Tibial nerve (tissue), 3 donors: ENCODE measurements around the gene TMEM14A.

Experiments used
- CTCF ChIP-seq, 5 experiments: fragments of 200-600 bp in 3 of 5; fragments of 450-650 bp in 2 of 5; sonication (generic) in 3 of 5; IDR thresholded peaks; one replicate each; pipeline ENCODE4 v1.5.1; 2016 to 2019; ENCODE audit warnings: antibody characterized with exemption in 5 of 5, mild to moderate bottlenecking in 3 of 5, moderate library complexity in 2 of 5
- POLR2A ChIP-seq, 2 donors: fragments of 450-650 bp; IDR thresholded peaks; one replicate each; pipeline ENCODE4 v1.6.1; 2017; ENCODE audit warnings: antibody characterized with exemption in 2 of 2, mild to moderate bottlenecking in 2 of 2, moderate library complexity in 2 of 2

- no peak for TF ChIP-seq CTCF (IDR thresholded peaks at IDR 0.05)
- TF ChIP-seq POLR2A (IDR thresholded peaks at IDR 0.05): no peak
Observed at GRCh38 chr6:52664991-52665686, 5.8 kb upstream of the TMEM14A start.
